Measurements from ENCODE around the gene HAUS7.
A peak's percentile ranks its signal among the peaks of the same experiment; 100 is the strongest.

Gene HAUS7

GRCh38 chrX:153519569-153520286, 49.4 kb upstream of the HAUS7 start (continued):
- TF ChIP-seq ZNF404 (tag by site-specific recombination; IDR thresholded peaks at IDR 0.05) (no peak), ZSCAN5A (tag by site-specific recombination; IDR thresholded peaks at IDR 0.05) (no peak), ZNF391 (tag by site-specific recombination; IDR thresholded peaks at IDR 0.05; ENCODE audit: borderline replicate concordance, low read depth) (no peak), ZNF112 (tag by site-specific recombination; IDR thresholded peaks at IDR 0.05) (no peak), KLF1 (tag by site-specific recombination; IDR thresholded peaks at IDR 0.05) (no peak), ZNF426 (tag by site-specific recombination; IDR thresholded peaks at IDR 0.05) (no peak)

GRCh38 chrX:153517946-153518834, 47.8 kb upstream of the HAUS7 start:
- H3K9me3 ChIP-seq (ENCODE audit: control insufficient read depth, insufficient read depth, low read depth, low read length) = no peaks in the 10 kb centered on the region
- CTCF ChIA-PET = interaction anchor here (2.4 kb wide), 1 partner anchor 11 kb away, joined by 14 read pairs; no protein-coding TSS in a partner anchor

GRCh38 chrX:153517423-153517822, 47.0 kb upstream of the HAUS7 start, which contains the start of gene ATP2B3:
Gene ATP2B3 (plus strand): TSS chrX:153517642. CDS start chrX:153536248, 18,606 bp downstream.
- ChIA-PET CTCF (no interaction called here), POLR2A (no interaction called here)
- Histone ChIP-seq H3K4me1 (ENCODE audit: control insufficient read depth, insufficient read depth, low read length) (no peaks in the 10 kb centered on the region), H3K9me3 (ENCODE audit: control insufficient read depth, insufficient read depth, low read depth, low read length) (no peaks in the 10 kb centered on the region), H3K36me3 (ENCODE audit: control insufficient read depth in 2 of 2, insufficient read depth in 1 of 2, low read length in 2 of 2) (no peaks in the 10 kb centered on the region), H3K4me3 (ENCODE audit: low read depth, low read length) (no peak within 1 kb of the TSS), H3K27ac (ENCODE audit: extremely low read depth, low read depth, low read length) (no peak within 1 kb of the TSS)
- TF ChIP-seq ZNF626 (tag by site-specific recombination; IDR thresholded peaks at IDR 0.05) = no peak
- TF ChIP-seq, protein P1, sequence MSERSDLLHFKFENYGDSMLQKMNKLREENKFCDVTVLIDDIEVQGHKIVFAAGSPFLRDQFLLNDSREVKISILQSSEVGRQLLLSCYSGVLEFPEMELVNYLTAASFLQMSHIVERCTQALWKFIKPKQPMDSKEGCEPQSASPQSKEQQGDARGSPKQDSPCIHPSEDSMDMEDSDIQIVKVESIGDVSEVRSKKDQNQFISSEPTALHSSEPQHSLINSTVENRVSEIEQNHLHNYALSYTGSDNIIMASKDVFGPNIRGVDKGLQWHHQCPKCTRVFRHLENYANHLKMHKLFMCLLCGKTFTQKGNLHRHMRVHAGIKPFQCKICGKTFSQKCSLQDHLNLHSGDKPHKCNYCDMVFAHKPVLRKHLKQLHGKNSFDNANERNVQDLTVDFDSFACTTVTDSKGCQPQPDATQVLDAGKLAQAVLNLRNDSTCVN (tag by site-specific recombination; optimal IDR thresholded peaks at IDR 0.05) = peak; percentile 17
- no peak for TF ChIP-seq ZNF16 (tag by site-specific recombination; IDR thresholded peaks at IDR 0.05; ENCODE audit: low read depth)
- TF ChIP-seq ZBTB1 (tag by site-specific recombination; IDR thresholded peaks at IDR 0.05) = no peak
- TF ChIP-seq, protein P2, sequence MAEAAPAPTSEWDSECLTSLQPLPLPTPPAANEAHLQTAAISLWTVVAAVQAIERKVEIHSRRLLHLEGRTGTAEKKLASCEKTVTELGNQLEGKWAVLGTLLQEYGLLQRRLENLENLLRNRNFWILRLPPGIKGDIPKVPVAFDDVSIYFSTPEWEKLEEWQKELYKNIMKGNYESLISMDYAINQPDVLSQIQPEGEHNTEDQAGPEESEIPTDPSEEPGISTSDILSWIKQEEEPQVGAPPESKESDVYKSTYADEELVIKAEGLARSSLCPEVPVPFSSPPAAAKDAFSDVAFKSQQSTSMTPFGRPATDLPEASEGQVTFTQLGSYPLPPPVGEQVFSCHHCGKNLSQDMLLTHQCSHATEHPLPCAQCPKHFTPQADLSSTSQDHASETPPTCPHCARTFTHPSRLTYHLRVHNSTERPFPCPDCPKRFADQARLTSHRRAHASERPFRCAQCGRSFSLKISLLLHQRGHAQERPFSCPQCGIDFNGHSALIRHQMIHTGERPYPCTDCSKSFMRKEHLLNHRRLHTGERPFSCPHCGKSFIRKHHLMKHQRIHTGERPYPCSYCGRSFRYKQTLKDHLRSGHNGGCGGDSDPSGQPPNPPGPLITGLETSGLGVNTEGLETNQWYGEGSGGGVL (tag by site-specific recombination; IDR thresholded peaks at IDR 0.05) = peak; percentile 58; the same call in 1 of the 2 replicates

More at GRCh38 chrX:153517946-153518834, 47.8 kb upstream of the HAUS7 start:
- Histone ChIP-seq H3K36me3 (ENCODE audit: control insufficient read depth in 2 of 2, insufficient read depth in 1 of 2, low read length in 2 of 2) (no peaks in the 10 kb centered on the region), H3K27ac (ENCODE audit: extremely low read depth, low read depth, low read length) (no peak overlapping the region), H3K4me3 (ENCODE audit: low read depth, low read length) (no peak overlapping the region), H3K4me1 (ENCODE audit: control insufficient read depth, insufficient read depth, low read length) (no peaks in the 10 kb centered on the region)
- TF ChIP-seq ZNF37A (tag by site-specific recombination; IDR thresholded peaks at IDR 0.05) (no peak), ZNF701 (tag by site-specific recombination; IDR thresholded peaks at IDR 0.05) (no peak), HIC1 (tag by site-specific recombination; IDR thresholded peaks at IDR 0.05) (0 out of 2 replicates have a peak, but pooled peaks have one; percentile 41), ZNF621 (tag by site-specific recombination; IDR thresholded peaks at IDR 0.05) (no peak)
- POLR2A ChIA-PET = no interaction called here

Measured in HEK293 (cell line).